RCC 7860 (cell line): Measurements from ENCODE around the gene AP5Z1.

ENCODE experiments used
- DNase-seq: peaks from one replicate; pipeline ENCODE4 v3.0.0-alpha.2; 2015; ENCODE audit warnings: low spot score
- FAIRE-seq: peaks from 2 replicates; lab custom pipeline; 2012; peaks lifted over from hg19 to GRCh38; lab: Jason Lieb, UNC

The AP5Z1 gene

DNA sequence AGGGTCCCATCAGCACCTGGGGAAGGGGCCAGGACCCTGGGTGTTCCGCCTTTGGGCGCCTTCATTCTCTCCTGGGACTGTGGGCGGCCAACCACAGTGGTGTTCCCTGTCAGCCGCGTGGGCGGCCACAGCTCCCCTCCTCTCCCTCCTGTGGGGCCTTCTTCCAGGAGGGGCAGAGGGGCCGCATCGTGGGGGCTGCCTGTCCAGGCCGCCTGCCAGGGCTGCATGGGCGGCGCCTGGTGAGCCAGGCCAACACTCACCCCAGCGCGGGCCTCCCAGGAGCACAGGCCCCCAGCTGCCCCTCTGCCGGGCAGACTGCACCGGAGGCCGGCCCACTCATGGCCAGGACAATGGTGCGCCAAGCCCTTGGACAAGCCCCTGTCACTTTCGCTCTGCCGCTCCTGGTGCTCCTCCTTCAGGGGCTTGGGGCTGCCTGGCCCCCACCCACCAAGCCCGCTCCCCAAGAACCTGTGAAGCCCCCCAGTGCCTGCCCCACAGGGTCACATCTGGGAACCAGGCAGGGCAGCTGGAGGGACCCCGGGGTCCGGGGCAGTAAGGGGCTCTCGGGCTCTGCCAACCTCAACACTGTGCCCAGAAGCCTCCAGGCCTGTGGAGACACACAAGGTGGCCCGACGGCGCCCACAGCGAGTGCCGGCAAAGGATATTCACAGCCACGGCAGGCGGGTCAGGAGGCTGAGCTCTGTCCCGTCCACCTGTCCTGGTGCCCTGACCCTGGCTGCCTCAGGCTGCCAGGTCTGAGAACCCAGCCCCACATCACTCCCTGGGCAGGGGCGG lies 42.8 kb downstream of the AP5Z1 start:
- DNase-seq, result no peak
- FAIRE-seq, result no peak

DNA sequence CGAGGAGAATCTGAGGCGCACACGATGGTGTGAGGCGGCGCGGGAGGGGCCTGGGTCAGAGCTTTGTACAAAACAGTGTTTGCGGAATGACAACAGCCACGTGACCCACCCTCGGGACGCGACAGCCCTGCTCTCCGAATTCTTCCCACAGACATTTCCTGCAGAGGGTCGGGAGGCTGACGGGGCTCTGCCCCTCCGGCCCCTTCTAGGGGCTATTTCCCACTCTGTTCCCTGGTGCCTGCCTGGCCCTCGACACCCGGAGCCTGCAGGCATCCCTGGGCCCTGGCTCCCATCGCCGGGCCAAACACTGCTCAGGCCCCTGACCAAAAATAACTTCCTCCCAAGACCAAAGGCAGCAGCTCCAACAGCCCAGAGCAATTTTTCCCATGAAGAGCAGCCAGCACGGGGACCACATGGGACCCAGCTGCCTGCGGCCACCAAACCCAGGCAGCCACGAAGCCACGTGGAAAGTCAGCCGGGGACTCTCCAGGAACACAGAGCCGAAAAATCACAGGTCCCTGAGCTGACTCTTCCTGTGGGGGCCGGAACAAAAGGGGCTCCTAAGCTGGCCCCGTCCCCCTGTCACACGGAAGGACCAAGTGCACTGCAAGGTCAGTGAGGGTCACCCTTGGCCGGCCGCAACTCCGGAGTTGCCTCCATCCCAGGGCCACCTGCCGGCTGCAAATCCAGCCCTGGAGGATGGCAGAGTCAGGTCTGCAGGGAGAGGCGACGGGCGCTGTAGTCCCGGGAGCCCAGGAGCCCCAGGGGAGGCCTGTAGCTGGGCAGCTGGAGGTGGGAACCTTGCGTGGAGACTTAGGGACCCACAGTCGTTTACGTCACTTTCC lies 44.4 kb downstream of the AP5Z1 start:
- FAIRE-seq, result no peak
- no peak for DNase-seq

DNA sequence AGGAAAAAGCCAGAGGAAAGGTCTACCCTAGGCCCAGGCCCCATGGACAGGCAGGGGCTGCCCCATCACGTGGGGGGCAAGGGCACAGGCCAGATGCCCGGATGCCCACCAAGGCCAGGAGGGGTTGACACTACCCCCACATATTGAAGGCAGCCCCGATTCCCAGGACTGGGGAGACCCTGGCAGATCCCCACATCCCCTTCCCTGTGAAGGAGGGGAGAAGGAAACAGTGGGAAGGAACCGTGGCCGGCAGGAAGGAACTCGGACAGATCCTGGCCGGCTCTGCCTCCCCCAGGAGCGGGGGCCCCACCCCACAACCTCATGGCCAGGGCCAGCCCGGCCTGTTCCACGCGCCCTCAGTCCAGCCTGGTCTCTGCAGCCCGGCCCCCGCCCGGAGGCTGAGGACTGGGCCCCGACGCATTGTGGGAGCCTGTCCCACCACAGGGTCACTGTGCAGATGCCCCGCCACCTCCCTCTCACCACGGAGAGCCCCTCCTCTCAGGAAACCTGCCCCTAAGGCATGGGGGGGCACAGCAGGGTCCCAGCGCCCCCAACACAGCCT lies 45.1 kb downstream of the AP5Z1 start:
- FAIRE-seq (no peak), DNase-seq (no peak)

DNA sequence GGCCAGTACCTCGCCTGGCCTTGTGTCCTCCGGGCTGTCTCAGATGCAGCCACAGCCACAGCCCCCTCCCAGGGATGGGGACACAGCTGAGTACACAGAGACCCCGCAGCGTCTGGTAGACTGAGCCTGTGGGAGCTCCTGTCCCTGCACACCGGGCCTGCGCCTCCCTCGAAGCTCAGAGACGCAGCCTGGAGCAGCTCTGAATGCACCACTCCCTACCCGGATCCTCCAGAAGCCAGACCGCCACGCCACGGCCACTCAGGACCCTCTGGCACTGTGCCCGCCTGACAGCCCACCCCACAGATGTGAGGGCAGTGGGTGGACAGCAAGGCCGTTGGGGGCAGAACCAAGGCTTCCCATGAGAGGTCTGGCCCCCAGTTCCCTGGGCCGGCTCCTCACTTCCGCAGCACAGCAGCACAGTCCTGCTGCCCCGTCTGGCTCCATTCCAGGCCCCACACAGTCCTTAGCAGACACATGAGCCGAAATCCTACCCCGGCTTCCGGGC lies 45.6 kb downstream of the AP5Z1 start:
- DNase-seq (no peak), FAIRE-seq (no peak)

DNA sequence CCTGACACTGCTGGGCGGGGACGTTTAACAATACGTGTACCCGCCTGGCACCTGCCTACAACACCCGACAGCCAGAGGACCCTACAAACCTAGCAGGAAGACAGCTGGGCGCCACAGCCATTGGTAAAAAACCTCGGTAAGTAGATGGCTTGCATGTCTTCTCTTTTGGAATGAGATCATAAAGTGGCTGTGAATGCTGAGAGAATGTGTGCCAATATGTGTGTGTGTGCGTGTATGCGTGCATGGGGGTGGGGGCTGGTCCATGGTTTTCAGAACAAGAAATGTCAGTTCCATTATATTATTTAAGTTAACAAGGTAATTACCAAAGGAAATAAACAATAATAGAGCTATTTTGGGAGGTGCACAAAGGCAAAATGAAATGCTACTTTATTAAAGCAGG lies 47.3 kb downstream of the AP5Z1 start:
- DNase-seq (no peak), FAIRE-seq (no peak)

DNA sequence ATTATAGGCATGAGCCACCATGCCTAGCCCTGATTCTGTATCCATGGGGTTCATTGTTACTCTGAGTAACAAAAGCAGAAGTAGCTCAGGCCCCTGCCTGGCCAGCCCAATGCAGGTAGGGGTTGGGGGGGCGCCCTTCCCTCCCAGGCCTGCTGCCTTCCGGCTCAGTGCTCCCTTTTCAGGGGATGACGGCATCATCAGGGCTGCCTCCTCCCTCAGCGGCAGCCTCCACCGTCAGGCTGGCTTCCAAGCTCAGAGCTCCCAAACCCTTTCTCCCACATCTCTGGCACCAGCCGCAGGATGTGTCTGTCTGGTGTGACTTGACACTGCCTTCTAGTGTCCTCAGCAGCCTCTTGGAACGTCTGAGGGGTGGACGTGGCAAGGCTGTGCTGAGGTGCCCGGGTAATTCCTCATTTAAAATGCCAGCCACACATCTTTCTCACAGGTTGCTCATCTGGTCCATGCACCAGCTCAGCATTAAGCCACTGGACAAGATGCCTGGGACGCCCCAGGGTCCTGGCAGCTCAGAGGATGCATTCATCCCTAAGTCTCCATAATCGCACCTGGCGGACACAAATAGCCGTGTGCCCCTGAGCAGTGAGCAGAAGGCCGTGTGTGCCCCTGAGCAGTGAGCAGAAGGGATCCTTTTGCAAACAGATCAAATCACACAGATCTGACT lies 48.2 kb downstream of the AP5Z1 start:
- no peak for DNase-seq
- FAIRE-seq, result no peak

DNA sequence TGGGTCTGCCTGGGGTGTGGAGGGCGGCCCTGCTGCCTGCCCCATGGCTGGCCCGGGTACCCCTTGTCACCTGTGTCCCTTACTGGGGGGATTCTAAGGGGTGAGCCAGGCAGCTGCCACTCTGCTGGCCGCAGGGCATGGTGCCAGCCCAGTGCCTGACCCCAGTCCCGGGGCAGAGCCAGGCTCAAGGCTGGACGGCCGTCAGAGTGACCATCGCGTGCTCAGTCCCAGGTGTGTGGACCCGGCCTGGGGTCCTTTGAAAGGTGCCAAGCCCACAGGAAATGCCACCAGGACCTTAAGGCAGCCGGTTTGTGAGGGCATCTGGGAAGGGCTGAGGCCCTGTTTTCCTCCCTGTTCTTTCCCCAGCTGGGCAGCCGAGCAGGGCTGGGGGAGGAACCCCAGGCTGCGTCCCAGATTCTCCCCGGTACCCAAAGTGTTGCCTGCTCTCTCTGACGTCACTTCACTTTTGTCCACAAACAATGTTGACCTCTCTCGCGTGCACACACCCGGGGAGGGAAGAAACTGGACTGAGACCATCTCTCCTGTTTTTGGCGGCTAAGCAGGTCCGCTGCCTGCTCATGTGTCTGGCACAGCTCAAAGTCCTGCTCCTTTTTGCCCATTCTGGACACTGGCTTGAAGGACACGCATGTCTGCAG lies 48.8 kb downstream of the AP5Z1 start:
- FAIRE-seq (no peak), DNase-seq (no peak)

DNA sequence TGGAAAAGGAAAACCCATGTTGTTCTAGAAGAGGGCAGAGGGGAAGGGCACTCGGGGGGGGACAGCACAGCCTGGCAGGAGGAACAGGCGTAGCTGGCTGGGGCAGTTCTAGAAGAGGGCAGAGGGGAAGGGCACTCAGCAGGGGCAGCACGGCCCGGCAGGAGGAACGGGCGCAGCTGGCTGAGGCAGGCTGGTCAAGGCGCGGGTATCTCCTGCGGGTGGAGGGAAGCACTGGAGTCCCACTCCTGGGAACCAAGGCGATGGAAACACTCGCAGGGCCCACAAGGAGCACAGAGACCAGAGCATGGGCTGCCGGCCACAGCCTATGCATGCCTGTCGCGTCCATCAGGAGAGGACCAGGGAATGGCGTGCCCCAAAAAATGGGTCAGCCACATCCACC lies 49.7 kb downstream of the AP5Z1 start:
- no peak for DNase-seq
- no peak for FAIRE-seq

DNA sequence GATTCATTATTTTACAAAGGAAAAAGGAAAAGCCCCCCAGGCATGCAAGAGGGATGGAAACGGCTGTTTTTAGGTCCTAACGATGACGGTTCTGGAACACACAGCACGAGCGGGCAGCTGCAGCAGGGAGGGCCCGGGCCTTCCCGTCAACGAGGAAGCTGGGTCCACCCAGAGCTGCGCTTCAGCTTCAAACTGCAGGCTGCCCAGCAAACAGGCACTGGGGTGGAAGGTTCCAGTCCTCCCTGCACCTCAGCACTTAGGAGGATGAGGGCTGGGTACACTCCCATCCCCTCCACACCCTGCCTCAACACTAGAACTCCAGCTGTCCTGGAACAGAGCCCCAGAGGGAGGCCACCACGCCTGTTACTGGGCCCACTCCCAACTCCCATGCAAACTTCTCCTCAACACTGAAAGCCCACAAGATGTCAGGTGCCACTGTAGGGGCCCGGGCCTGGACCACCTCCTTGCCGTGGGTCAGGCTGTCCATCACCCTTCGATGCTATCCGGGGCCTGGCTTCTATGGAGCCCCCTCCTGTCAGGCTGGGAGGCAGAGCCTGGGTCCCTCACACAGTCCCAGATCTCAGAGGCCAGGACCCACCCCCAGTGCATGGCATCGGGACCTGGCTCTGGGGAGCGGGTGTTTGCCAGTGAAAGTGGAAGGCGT lies 53.4 kb downstream of the AP5Z1 start:
- FAIRE-seq (no peak), DNase-seq (no peak)

DNA sequence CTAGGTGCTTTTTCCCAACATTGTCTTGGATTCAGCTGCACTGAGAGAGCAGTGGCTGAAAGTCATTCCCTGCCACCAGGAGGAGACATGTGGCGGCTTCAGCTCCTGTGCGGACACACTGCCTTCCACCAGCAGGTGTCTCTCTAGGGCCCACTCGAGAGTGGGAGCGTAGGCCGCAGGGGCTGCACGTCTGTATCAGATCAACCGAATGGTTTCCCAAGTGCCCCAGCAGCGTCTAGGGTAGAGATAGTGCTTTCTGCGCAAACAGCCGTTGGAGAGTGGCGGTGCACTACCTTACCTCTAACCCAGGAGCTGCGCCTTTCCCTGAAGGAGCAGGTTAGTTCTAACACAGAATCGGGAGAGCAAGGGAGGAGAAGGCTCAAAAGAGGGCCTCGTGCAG lies 54.8 kb downstream of the AP5Z1 start:
- DNase-seq (peak; percentile 54), FAIRE-seq (no peak)

DNA sequence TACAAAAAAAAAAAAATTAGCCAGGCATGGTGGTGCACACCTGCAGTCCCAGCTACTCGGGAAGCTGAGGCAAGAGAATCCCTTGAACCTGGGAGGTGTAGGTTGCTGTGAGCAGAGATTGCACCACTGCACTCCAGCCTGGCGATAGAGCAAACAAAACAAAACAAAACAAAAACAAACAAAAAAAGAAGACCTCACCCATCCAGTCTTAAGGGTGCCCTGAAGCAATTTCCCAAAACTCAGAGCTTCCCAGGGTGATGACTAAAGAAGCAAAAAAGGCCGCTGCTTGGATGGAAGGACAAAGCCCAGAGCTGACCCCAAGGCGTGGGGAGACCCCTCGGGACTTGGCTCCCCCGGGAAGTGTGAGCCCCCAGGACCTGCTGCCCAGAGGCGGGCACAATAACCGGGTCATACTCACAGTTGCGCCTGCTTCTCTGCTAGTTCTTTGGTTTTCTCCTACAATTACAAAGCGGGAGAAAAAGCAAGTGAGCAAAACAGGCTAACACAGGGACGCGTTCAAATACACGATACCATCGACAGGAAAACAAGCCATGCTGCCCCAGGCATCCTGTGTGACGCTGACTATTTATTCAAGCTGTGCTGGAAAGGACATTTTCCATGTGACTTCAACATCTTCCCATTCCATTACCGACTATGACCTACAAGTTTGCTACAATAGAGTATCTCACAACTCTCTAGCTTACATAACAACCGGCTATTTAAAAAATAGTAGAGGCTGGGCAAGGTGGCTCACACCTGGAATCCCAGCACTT lies 56.5 kb downstream of the AP5Z1 start:
- FAIRE-seq, result no peak
- DNase-seq, result no peak

DNA sequence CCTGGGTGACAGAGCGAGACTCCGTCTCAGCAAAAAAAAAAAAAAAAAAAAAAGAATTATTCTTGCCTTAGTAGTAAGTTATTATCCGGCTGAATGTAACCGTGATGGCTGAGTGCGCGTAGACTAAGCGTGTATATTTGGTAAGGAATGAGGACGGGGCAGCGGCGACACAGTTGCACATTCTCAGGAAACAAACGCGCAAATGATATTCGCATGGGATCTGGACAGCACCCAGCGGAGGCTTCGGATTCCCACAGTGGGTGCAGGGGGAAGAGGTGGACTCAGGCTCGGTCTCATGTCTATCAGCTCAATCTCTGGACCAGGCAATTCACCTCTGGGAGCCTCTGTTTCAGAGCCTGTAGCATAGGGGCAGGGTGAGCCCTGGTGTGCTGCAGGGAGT lies 57.3 kb downstream of the AP5Z1 start:
- FAIRE-seq (no peak), DNase-seq (no peak)

DNA sequence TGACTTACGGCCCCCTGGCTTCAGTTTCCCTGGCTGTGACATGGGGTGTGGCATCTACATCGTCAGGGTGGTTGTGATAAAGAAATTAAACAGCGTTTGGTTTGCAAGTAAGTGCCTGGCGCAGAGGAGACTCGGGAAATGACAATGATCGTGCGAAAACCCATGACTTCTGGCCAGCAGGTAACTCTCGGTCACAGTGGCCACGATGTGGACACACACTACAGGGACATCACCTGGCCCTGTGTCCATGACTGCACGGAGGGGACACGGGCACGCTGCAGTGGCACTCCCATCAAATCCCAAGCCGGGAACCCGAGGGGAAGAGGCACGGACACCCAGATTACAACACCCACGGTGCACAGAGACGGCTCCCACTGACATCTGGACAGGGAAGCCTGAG lies 57.8 kb downstream of the AP5Z1 start:
- FAIRE-seq, result no peak
- DNase-seq, result no peak

DNA sequence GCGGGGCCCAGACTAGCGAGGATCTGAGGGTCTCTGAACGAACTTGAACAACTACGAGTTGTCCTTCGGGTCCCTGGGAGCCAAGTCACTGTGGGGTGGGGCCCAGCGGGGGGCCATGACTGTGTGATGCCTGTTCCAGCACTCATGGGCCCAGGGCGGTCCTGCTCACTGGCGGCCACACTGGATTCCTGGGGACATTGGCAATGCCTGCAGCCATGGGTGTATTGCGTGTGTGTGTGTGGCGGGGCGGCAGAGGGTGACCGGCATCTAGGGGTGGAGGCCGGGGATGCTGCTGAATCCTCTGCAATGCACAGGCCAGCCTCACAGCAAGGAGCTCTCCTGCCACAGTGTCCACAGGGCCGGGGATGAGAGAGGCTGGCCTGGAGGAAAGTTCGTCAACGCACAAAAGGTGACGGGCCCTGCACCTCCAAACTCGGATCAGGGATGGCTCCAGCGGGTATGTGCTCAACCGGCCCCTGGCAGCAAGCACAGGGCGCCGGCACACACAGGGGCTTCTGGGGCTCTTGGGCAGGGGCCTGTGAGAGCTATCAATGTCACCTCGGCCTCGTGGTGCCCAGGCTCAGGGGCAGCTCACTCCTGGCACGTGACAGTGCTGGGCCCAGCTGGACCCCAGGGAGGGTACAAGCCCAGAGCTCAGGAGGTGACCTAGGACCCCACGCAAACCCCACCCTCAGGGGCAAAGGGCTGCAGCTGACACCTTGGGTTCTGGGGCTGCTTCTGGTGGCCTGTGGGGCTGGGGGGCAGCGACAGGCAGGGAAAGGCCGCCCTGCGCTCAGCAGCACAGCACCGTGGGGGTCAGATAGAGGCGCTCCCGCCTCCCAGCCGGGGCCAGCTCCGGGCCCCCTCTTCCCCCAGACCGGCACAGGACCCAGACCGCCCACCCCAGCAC lies 58.5 kb downstream of the AP5Z1 start:
- FAIRE-seq, result no peak
- no peak for DNase-seq

DNA sequence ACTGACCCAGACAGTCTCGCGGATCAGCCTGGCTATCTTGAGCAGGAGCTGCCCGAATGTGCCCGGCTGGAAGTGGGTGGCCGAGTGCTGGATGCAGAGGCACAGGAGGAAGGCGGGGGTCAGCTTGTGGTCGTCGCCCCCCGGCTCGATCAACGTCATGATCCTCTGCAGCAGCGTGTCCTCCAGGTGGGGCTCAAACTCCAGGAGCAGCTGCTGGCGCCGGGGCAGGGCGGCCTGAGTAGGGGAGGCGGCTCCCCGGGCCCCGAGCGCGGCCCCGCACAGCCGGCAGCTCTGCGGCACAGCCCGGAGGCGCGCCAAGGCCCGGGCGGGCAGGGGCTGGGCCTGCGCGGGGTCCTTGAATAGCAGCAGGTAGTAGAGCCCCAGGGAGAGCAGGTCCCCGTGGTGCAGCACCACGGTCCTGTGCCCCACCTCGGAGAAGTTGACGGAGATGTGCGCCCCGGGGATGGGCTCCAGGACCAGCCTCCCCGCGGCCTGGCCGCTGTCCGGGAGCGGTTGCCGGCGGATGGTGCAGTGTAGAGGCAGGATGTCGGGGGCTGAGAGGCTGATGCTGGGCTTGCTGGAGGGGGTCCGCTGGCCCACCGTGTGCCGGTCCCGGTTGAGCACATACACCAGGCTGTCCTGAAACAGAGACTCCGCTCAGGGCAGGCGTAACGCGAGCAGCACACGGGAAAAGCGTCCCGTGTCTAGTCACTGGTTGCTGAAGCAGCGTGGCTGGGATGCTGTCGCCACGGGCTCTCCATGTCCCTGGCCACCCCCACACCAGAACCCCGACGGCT lies 59.4 kb downstream of the AP5Z1 start:
- no peak for FAIRE-seq

DNA sequence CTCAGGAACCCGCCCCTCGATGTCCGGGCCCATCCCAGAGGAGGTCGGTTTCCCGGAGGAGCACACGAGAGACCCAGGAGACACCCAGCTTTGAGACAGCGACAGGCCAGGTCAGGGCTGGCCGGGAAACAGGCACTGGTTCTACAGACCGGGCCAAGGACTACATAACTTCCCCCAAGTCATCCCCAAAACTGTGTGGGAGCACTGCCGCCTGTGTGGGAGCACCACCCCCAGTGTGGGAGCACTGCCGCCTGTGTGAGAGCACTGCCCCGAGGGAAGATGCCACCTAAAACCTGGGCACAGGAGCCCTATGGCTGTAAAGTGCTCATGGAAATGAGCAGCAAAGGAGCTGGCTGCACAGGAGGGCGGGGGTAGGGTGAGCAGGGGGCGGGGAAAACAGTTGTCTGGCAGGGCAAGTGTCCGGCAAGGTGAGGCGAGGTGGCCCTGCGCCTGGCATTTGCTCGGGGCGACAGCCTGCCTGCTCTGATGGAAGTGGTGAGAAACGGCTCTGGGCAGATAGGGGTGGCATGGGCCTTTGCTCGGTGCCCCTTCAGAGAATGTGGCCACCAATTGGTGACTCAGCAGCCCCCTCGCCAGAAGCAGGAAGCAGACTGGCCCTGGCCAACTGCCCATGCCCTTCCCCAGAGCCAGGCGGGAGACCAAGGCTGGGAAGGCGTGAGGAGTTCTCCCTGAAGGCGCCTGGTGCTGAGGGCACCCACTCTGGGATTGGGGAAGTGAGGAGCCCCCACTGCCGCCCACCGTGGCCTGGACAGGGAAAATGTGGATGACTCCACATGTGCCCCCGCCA lies 60.2 kb downstream of the AP5Z1 start:
- DNase-seq, result no peak
- FAIRE-seq, result no peak

More for the DNA sequence above, 59.4 kb downstream of the AP5Z1 start:
- DNase-seq, result no peak

DNA sequence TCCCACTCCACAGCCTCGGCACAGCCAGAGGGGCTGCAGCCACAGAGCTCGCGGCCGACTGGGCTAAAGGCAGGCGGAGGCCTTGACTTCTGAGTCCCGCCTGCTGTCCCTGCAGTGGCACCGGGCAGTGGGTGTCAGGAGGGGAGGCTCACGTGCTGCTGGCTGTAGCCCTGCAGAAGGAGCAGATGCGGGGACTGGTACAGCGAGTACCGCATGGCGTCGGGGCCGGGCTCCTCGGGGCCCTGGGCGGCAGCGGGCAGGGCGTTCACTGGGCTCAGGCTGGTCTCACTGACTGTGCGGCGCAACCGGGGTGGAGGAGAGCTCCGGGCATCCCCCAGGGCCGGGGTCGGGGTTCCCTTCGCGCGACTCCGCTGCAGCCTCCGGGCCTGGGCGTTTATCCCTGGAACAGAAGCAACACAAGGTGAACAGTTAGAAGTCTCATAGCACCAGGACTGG lies 60.8 kb downstream of the AP5Z1 start:
- FAIRE-seq (no peak), DNase-seq (no peak)
